ENCODE data around the gene MTHFSD.

Gene MTHFSD

GRCh38 chr16:86529160-86529559 lies 25.9 kb downstream of the MTHFSD start:
- Histone ChIP-seq H3K9ac (ENCODE audit: low read length in 5 of 5) (no peak overlapping the region), H3K4me1 (ENCODE audit: control insufficient read depth in 5 of 5, insufficient read depth in 5 of 5, low read length in 5 of 5) (peaks cover 3 to 19% (median 10%) of the 10 kb centered on the region in 5 donors), H3K4me3 (ENCODE audit: low read depth in 1 of 5, low read length in 5 of 5) (no peak overlapping the region), H3K9me3 (ENCODE audit: control insufficient read depth in 5 of 5, low read length in 5 of 5) (no peaks in the 10 kb centered on the region), H3K27ac (ENCODE audit: low read depth, low read length) (no peak overlapping the region), H3K27me3 (ENCODE audit: control insufficient read depth in 5 of 5, insufficient read depth in 4 of 5, low read length in 5 of 5) (peaks cover 0 to 2% (median under 1%) of the 10 kb centered on the region in 5 donors), H3K36me3 (ENCODE audit: control insufficient read depth in 5 of 5, insufficient read depth in 5 of 5, low read length in 5 of 5) (peaks cover 0 to 26% (median 20%) of the 10 kb centered on the region in 5 donors)

- no peak overlapping the region for H3K27ac ChIP-seq (ENCODE audit: low read depth, low read length)
- no peak overlapping the region for H3K4me3 ChIP-seq (ENCODE audit: low read depth in 1 of 5, low read length in 5 of 5)
- no peaks in the 10 kb centered on the region for H3K9me3 ChIP-seq (ENCODE audit: control insufficient read depth in 5 of 5, low read length in 5 of 5)
- peaks cover 3 to 19% (median 10%) of the 10 kb centered on the region in 5 donors for H3K4me1 ChIP-seq (ENCODE audit: control insufficient read depth in 5 of 5, insufficient read depth in 5 of 5, low read length in 5 of 5)
- no peak overlapping the region for H3K9ac ChIP-seq (ENCODE audit: low read length in 5 of 5)
- peaks cover 0 to 18% (median 13%) of the 10 kb centered on the region in 5 donors for H3K36me3 ChIP-seq (ENCODE audit: control insufficient read depth in 5 of 5, insufficient read depth in 5 of 5, low read length in 5 of 5)
- peaks cover under 1 to 6% (median 5%) of the 10 kb centered on the region in 5 donors for H3K27me3 ChIP-seq (ENCODE audit: control insufficient read depth in 5 of 5, insufficient read depth in 4 of 5, low read length in 5 of 5)
Measured at GRCh38 chr16:86528061-86528929, 26.7 kb downstream of the MTHFSD start.

GRCh38 chr16:86527366-86527765 lies 27.7 kb downstream of the MTHFSD start:
- Histone ChIP-seq H3K9ac (ENCODE audit: low read length in 5 of 5) (no peak overlapping the region), H3K4me3 (ENCODE audit: low read depth in 1 of 5, low read length in 5 of 5) (no peak overlapping the region), H3K27me3 (ENCODE audit: control insufficient read depth in 5 of 5, insufficient read depth in 4 of 5, low read length in 5 of 5) (peaks cover 9 to 16% (median 14%) of the 10 kb centered on the region in 5 donors), H3K9me3 (ENCODE audit: control insufficient read depth in 5 of 5, low read length in 5 of 5) (no peaks in the 10 kb centered on the region), H3K36me3 (ENCODE audit: control insufficient read depth in 5 of 5, insufficient read depth in 5 of 5, low read length in 5 of 5) (peaks cover 0 to 12% (median 10%) of the 10 kb centered on the region in 5 donors), H3K27ac (ENCODE audit: low read depth, low read length) (no peak overlapping the region), H3K4me1 (ENCODE audit: control insufficient read depth in 5 of 5, insufficient read depth in 5 of 5, low read length in 5 of 5) (peaks cover 3 to 19% (median 10%) of the 10 kb centered on the region in 5 donors)

GRCh38 chr16:86525696-86526095 lies 29.3 kb downstream of the MTHFSD start:
- Histone ChIP-seq H3K4me3 (ENCODE audit: low read depth in 1 of 5, low read length in 5 of 5) (no peak overlapping the region), H3K9me3 (ENCODE audit: control insufficient read depth in 5 of 5, low read length in 5 of 5) (no peaks in the 10 kb centered on the region), H3K27me3 (ENCODE audit: control insufficient read depth in 5 of 5, insufficient read depth in 4 of 5, low read length in 5 of 5) (peaks cover 18 to 27% (median 27%) of the 10 kb centered on the region in 5 donors), H3K36me3 (ENCODE audit: control insufficient read depth in 5 of 5, insufficient read depth in 5 of 5, low read length in 5 of 5) (no peaks in the 10 kb centered on the region), H3K4me1 (ENCODE audit: control insufficient read depth in 5 of 5, insufficient read depth in 5 of 5, low read length in 5 of 5) (peaks cover 0 to 11% (median 2%) of the 10 kb centered on the region in 5 donors), H3K9ac (ENCODE audit: low read length in 5 of 5) (no peak overlapping the region), H3K27ac (ENCODE audit: low read depth, low read length) (no peak overlapping the region)

GRCh38 chr16:86524029-86524428 lies 31.0 kb downstream of the MTHFSD start:
- no peaks in the 10 kb centered on the region for H3K9me3 ChIP-seq (ENCODE audit: control insufficient read depth in 5 of 5, low read length in 5 of 5)
- H3K27me3 ChIP-seq (ENCODE audit: control insufficient read depth in 5 of 5, insufficient read depth in 4 of 5, low read length in 5 of 5) = peaks cover 23 to 40% (median 37%) of the 10 kb centered on the region in 5 donors
- H3K27ac ChIP-seq (ENCODE audit: low read depth, low read length) = no peak overlapping the region
- peaks cover 0 to 11% (median 8%) of the 10 kb centered on the region in 5 donors for H3K4me1 ChIP-seq (ENCODE audit: control insufficient read depth in 5 of 5, insufficient read depth in 5 of 5, low read length in 5 of 5)
- H3K36me3 ChIP-seq (ENCODE audit: control insufficient read depth in 5 of 5, insufficient read depth in 5 of 5, low read length in 5 of 5) = no peaks in the 10 kb centered on the region
- H3K9ac ChIP-seq (ENCODE audit: low read length in 5 of 5) = no peak overlapping the region
- H3K4me3 ChIP-seq (ENCODE audit: low read depth in 1 of 5, low read length in 5 of 5) = no peak overlapping the region

GRCh38 chr16:86523166-86523740 lies 31.8 kb downstream of the MTHFSD start:
- no peak overlapping the region for H3K4me3 ChIP-seq (ENCODE audit: low read depth in 1 of 5, low read length in 5 of 5)
- H3K36me3 ChIP-seq (ENCODE audit: control insufficient read depth in 5 of 5, insufficient read depth in 5 of 5, low read length in 5 of 5) = no peaks in the 10 kb centered on the region
- no peaks in the 10 kb centered on the region for H3K9me3 ChIP-seq (ENCODE audit: control insufficient read depth in 5 of 5, low read length in 5 of 5)
- peaks cover 23 to 46% (median 40%) of the 10 kb centered on the region in 5 donors for H3K27me3 ChIP-seq (ENCODE audit: control insufficient read depth in 5 of 5, insufficient read depth in 4 of 5, low read length in 5 of 5)
- no peak overlapping the region for H3K27ac ChIP-seq (ENCODE audit: low read depth, low read length)
- H3K9ac ChIP-seq (ENCODE audit: low read length in 5 of 5) = no peak overlapping the region
- H3K4me1 ChIP-seq (ENCODE audit: control insufficient read depth in 5 of 5, insufficient read depth in 5 of 5, low read length in 5 of 5) = peaks cover 0 to 11% (median 8%) of the 10 kb centered on the region in 5 donors

GRCh38 chr16:86522634-86523033 lies 32.4 kb downstream of the MTHFSD start:
- H3K9ac ChIP-seq (ENCODE audit: low read length in 5 of 5) = no peak overlapping the region
- no peak overlapping the region for H3K4me3 ChIP-seq (ENCODE audit: low read depth in 1 of 5, low read length in 5 of 5)
- H3K4me1 ChIP-seq (ENCODE audit: control insufficient read depth in 5 of 5, insufficient read depth in 5 of 5, low read length in 5 of 5) = peaks cover 0 to 11% (median 8%) of the 10 kb centered on the region in 5 donors
- H3K27me3 ChIP-seq (ENCODE audit: control insufficient read depth in 5 of 5, insufficient read depth in 4 of 5, low read length in 5 of 5) = peaks cover 23 to 51% (median 45%) of the 10 kb centered on the region in 5 donors
- no peaks in the 10 kb centered on the region for H3K36me3 ChIP-seq (ENCODE audit: control insufficient read depth in 5 of 5, insufficient read depth in 5 of 5, low read length in 5 of 5)
- no peak overlapping the region for H3K27ac ChIP-seq (ENCODE audit: low read depth, low read length)
- no peaks in the 10 kb centered on the region for H3K9me3 ChIP-seq (ENCODE audit: control insufficient read depth in 5 of 5, low read length in 5 of 5)

GRCh38 chr16:86521236-86522197 lies 33.5 kb downstream of the MTHFSD start:
- no peak overlapping the region for H3K9ac ChIP-seq (ENCODE audit: low read length in 5 of 5)
- H3K4me1 ChIP-seq (ENCODE audit: control insufficient read depth in 5 of 5, insufficient read depth in 5 of 5, low read length in 5 of 5) = peaks cover 0 to 11% (median 8%) of the 10 kb centered on the region in 5 donors
- peaks cover 32 to 58% (median 54%) of the 10 kb centered on the region in 5 donors for H3K27me3 ChIP-seq (ENCODE audit: control insufficient read depth in 5 of 5, insufficient read depth in 4 of 5, low read length in 5 of 5)
- no peaks in the 10 kb centered on the region for H3K36me3 ChIP-seq (ENCODE audit: control insufficient read depth in 5 of 5, insufficient read depth in 5 of 5, low read length in 5 of 5)
- no peak overlapping the region for H3K4me3 ChIP-seq (ENCODE audit: low read depth in 1 of 5, low read length in 5 of 5)
- no peak overlapping the region for H3K27ac ChIP-seq (ENCODE audit: low read depth, low read length)
- no peaks in the 10 kb centered on the region for H3K9me3 ChIP-seq (ENCODE audit: control insufficient read depth in 5 of 5, low read length in 5 of 5)

- Histone ChIP-seq H3K36me3 (ENCODE audit: control insufficient read depth in 5 of 5, insufficient read depth in 5 of 5, low read length in 5 of 5) (no peaks in the 10 kb centered on the region), H3K9me3 (ENCODE audit: control insufficient read depth in 5 of 5, low read length in 5 of 5) (no peaks in the 10 kb centered on the region), H3K4me1 (ENCODE audit: control insufficient read depth in 5 of 5, insufficient read depth in 5 of 5, low read length in 5 of 5) (peaks cover 0 to 18% (median 8%) of the 10 kb centered on the region in 5 donors), H3K9ac (ENCODE audit: low read length in 5 of 5) (no peak overlapping the region), H3K27ac (ENCODE audit: low read depth, low read length) (no peak overlapping the region), H3K27me3 (ENCODE audit: control insufficient read depth in 5 of 5, insufficient read depth in 4 of 5, low read length in 5 of 5) (peaks cover 40 to 68% (median 63%) of the 10 kb centered on the region in 5 donors), H3K4me3 (ENCODE audit: low read depth in 1 of 5, low read length in 5 of 5) (peak overlapping the region in 1 of 5 donors; percentile 20)
Measured at GRCh38 chr16:86520317-86521210, 34.5 kb downstream of the MTHFSD start.

All from subcutaneous abdominal adipose tissue (tissue), 5 donors.